Sigmoid colon (tissue), 7 donors: ENCODE data around the gene LIMS2. TPM values are rescaled to one million over a fixed set of nuclear protein-coding genes. Genes with fewer than 3 reads are reported as not detected.

Experiments used
- DNase-seq: peaks from one replicate; pipeline ENCODE4 v3.0.0-alpha.2; 2019
- H3K27ac ChIP-seq, 4 donors: fragments of 200-600 bp; sonication (generic); one replicate each; pipeline ENCODE4 v1.5.1; 2016 to 2019; ENCODE audit warnings: mild to moderate bottlenecking in 1 of 4
- H3K27me3 ChIP-seq, 3 donors: fragments of 200-600 bp; sonication (generic); one replicate each; pipeline ENCODE4 v1.5.1; 2019; ENCODE audit warnings: mild to moderate bottlenecking in 1 of 3
- H3K36me3 ChIP-seq, 4 donors: fragments of 200-600 bp; sonication (generic); one replicate each; pipeline ENCODE4 v1.5.1; 2016 to 2019
- H3K4me1 ChIP-seq, 4 donors: fragments of 200-600 bp; sonication (generic); one replicate each; pipeline ENCODE4 v1.5.1; 2017 to 2019
- H3K4me3 ChIP-seq, 4 donors: fragments of 200-600 bp; sonication (generic); one replicate each; pipeline ENCODE4 v1.5.1; 2017 to 2019; ENCODE audit warnings: mild to moderate bottlenecking in 2 of 4, moderate library complexity in 1 of 4
- H3K9me3 ChIP-seq, 4 donors: fragments of 200-600 bp in 3 of 4; sonication (generic) in 3 of 4; one replicate each; pipeline versions ENCODE4 v1.5.1 to v1.6.1; 2013 to 2019
- EP300 ChIP-seq, 4 donors: sonication (generic); formaldehyde crosslinking; IDR thresholded peaks; one replicate each; pipeline ENCODE4 v1.6.1; 2017; ENCODE audit warnings: antibody characterized with exemption in 4 of 4
- POLR2A ChIP-seq, 2 donors: fragments of 450-650 bp; IDR thresholded peaks; one replicate each; pipeline ENCODE4 v1.6.1; 2016; ENCODE audit warnings: antibody characterized with exemption in 2 of 2, mild to moderate bottlenecking in 2 of 2, moderate library complexity in 2 of 2
- POLR2AphosphoS5 ChIP-seq, 4 donors: sonication (generic); formaldehyde crosslinking; IDR thresholded peaks; one replicate each; pipeline ENCODE4 v1.6.1; 2017; ENCODE audit warnings: antibody characterized with exemption in 4 of 4
- WGBS, 2 donors: extraction: QIAGEN DNeasy Blood & Tissue Kit; methylation state at CpG; one replicate each; pipeline ENCODE4 v1.1.7; 2013; 5-methylcytosine and 5-hydroxymethylcytosine counted together
- intact Hi-C: fragments of 100-400 bp; cut with DNase I; formaldehyde crosslinking; loops from one replicate; pipeline ENCODE4 v1.15.1; 2023
- polyA plus RNA-seq, 3 donors: library from polyadenylated mRNA; stranded (reverse); fragments of 200-250 nt; gene quantifications; one replicate each; pipeline ENCODE4 v1.2.3, GENCODE V29; 2013
- total RNA-seq, 4 donors: library from RNA; depleted of rRNA; stranded (reverse); fragments of >200 nt; gene quantifications; one replicate each; pipeline ENCODE4 v1.1.0, GENCODE V29; 2016
- TF ChIP-seq, protein P1 (sequence below), 4 experiments: fragments of 450-650 bp in 3 of 4; fragments of 200-600 bp in 1 of 4; IDR thresholded peaks; one replicate each; pipeline ENCODE4 v1.5.1; 2016 to 2019; ENCODE audit warnings: antibody characterized with exemption in 4 of 4, mild to moderate bottlenecking in 3 of 4, moderate library complexity in 2 of 4
- donor health status: healthy with polysubstance abuse.
- donor health status: Bipolar disorder and iron deficiency.
- donor health status: healthy.

The LIMS2 gene
- total and polyA plus RNA-seq, 7 donors: 3.2 to 357 (median 125) TPM

DNA sequence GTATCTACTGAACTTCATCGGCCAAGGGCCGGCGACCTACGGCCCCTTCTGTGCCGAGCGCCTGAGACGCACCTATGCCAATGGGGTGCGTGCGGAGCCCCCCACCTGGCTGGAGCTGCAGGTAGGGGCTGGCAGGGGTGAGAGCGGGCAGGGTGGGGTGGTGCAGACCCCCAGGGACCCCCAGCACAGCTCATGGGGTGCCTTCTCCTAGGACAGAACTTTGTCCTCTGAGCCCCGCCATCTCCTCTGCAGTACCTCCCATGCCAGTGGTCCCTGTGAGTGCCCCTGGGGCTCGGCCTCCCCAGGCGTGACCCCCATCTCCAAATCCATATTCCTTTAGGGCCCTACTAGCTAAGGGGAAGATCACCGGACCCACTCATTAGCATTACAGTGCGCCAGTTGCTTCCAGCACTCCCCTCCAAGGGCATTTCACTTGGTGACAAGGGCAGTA, 53.3 kb downstream of the LIMS2 start:
- DNase-seq: peak; percentile 55
- Histone ChIP-seq H3K4me3 (no peak overlapping the region), H3K27me3 (peaks cover 0 to 31% (median 5%) of the 10 kb centered on the region in 3 donors), H3K36me3 (no peaks in the 10 kb centered on the region), H3K27ac (no peak overlapping the region), H3K9me3 (no peaks in the 10 kb centered on the region), H3K4me1 (no peaks in the 10 kb centered on the region)
- 97% methylated on average over 15 of the region's 15 CpGs for WGBS, 2 donors
- no peak for TF ChIP-seq POLR2AphosphoS5 (IDR thresholded peaks at IDR 0.05)
- no peak for TF ChIP-seq EP300 (IDR thresholded peaks at IDR 0.05)
- no peak for TF ChIP-seq POLR2A (IDR thresholded peaks at IDR 0.05)
- TF ChIP-seq, protein P1, sequence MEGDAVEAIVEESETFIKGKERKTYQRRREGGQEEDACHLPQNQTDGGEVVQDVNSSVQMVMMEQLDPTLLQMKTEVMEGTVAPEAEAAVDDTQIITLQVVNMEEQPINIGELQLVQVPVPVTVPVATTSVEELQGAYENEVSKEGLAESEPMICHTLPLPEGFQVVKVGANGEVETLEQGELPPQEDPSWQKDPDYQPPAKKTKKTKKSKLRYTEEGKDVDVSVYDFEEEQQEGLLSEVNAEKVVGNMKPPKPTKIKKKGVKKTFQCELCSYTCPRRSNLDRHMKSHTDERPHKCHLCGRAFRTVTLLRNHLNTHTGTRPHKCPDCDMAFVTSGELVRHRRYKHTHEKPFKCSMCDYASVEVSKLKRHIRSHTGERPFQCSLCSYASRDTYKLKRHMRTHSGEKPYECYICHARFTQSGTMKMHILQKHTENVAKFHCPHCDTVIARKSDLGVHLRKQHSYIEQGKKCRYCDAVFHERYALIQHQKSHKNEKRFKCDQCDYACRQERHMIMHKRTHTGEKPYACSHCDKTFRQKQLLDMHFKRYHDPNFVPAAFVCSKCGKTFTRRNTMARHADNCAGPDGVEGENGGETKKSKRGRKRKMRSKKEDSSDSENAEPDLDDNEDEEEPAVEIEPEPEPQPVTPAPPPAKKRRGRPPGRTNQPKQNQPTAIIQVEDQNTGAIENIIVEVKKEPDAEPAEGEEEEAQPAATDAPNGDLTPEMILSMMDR (IDR thresholded peaks at IDR 0.05): no peak
- intact Hi-C loops: no loop called here

- H3K27me3 ChIP-seq: peaks cover 0 to 31% (median 5%) of the 10 kb centered on the region in 3 donors
- WGBS, 2 donors: 55 to 89% methylated on average over 3 of the region's 3 CpGs
- H3K36me3 ChIP-seq: no peaks in the 10 kb centered on the region
- H3K4me3 ChIP-seq: no peak overlapping the region
- TF ChIP-seq POLR2A (IDR thresholded peaks at IDR 0.05): no peak
- no peak for TF ChIP-seq POLR2AphosphoS5 (IDR thresholded peaks at IDR 0.05)
- TF ChIP-seq, protein P1 (IDR thresholded peaks at IDR 0.05): no peak
- TF ChIP-seq EP300 (IDR thresholded peaks at IDR 0.05): no peak
- intact Hi-C loops: no loop called here
- H3K4me1 ChIP-seq: no peaks in the 10 kb centered on the region
- no peaks in the 10 kb centered on the region for H3K9me3 ChIP-seq
- peak; percentile 53 for DNase-seq
- no peak overlapping the region for H3K27ac ChIP-seq
Observed at GRCh38 chr2:127620866-127621265, 54.5 kb downstream of the LIMS2 start.

- TF ChIP-seq POLR2A (IDR thresholded peaks at IDR 0.05) (no peak), EP300 (IDR thresholded peaks at IDR 0.05) (no peak), POLR2AphosphoS5 (IDR thresholded peaks at IDR 0.05) (no peak)
- TF ChIP-seq, protein P1 (IDR thresholded peaks at IDR 0.05): no peak
- intact Hi-C loops: no loop called here
- H3K27me3 ChIP-seq: peaks cover 0 to 31% (median 5%) of the 10 kb centered on the region in 3 donors
- no peaks in the 10 kb centered on the region for H3K9me3 ChIP-seq
- WGBS, 2 donors: 63 to 67% methylated on average over 16 of the region's 16 CpGs
- no peak overlapping the region for H3K27ac ChIP-seq
- no peaks in the 10 kb centered on the region for H3K4me1 ChIP-seq
- H3K4me3 ChIP-seq: no peak overlapping the region
- DNase-seq: peak; percentile 50
- H3K36me3 ChIP-seq: no peaks in the 10 kb centered on the region
Observed at GRCh38 chr2:127619877-127620705, 55.2 kb downstream of the LIMS2 start.

DNA sequence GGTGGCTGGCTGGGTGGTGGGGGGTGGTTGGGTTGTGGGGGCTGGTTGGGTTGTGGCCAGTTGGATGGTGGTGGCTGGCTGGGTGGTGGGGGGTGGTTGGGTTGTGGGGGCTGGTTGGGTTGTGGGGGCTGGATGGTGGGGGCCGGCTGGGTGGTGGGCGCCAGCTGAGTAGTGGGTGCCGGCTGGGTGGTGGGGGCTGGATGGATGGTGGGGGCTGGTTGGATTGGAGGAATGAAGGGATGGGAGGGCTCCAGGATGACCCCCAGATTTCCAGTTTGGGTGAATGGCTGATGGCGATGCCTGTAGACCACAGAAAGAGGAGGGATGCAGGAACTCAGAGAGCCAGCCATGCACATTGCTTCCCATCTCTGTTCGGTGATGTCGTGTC, 56.1 kb downstream of the LIMS2 start:
- H3K4me1 ChIP-seq: no peaks in the 10 kb centered on the region
- no peak overlapping the region for H3K27ac ChIP-seq
- peaks cover 0 to 31% (median 5%) of the 10 kb centered on the region in 3 donors for H3K27me3 ChIP-seq
- no peak for DNase-seq
- H3K9me3 ChIP-seq: no peaks in the 10 kb centered on the region
- 97% methylated on average over 6 of the region's 6 CpGs for WGBS, 2 donors
- H3K4me3 ChIP-seq: no peak overlapping the region
- H3K36me3 ChIP-seq: no peaks in the 10 kb centered on the region
- intact Hi-C loops: no loop called here
- TF ChIP-seq, protein P1 (IDR thresholded peaks at IDR 0.05): no peak
- no peak for TF ChIP-seq POLR2AphosphoS5 (IDR thresholded peaks at IDR 0.05)
- no peak for TF ChIP-seq POLR2A (IDR thresholded peaks at IDR 0.05)
- no peak for TF ChIP-seq EP300 (IDR thresholded peaks at IDR 0.05)
